Cardiac muscle cell (in vitro differentiated cells and primary cell): ENCODE results near the gene DNAJB6. TPM values are rescaled to one million over a fixed set of nuclear protein-coding genes. Genes with fewer than 3 reads are reported as not detected.

Source experiments
- DNase-seq, 2 donors: peaks; one replicate each; pipeline versions ENCODE4 v3.0.0 to v3.0.0-alpha.2; 2010 to 2017; ENCODE audit warnings: low read depth in 1 of 2, low spot score in 1 of 2
- H3K27ac ChIP-seq: fragments of 200-600 bp; sonication (generic); 2 replicates; pipeline ENCODE4 v1.5.1; 2016
- H3K27me3 ChIP-seq: fragments of 200-600 bp; sonication (generic); 2 replicates; pipeline ENCODE4 v1.6.0; 2016; ENCODE audit warnings: control low read depth
- H3K36me3 ChIP-seq: fragments of 200-600 bp; sonication (generic); 2 replicates; pipeline ENCODE4 v1.5.1; 2016; ENCODE audit warnings: control low read depth
- H3K4me1 ChIP-seq: fragments of 200-600 bp; sonication (generic); 2 replicates; pipeline ENCODE4 v1.8.1; 2017; ENCODE audit warnings: low read depth, mild to moderate bottlenecking, mixed run types
- H3K4me3 ChIP-seq: fragments of 200-600 bp; sonication (generic); 2 replicates; pipeline ENCODE4 v1.5.1; 2016; ENCODE audit warnings: mild to moderate bottlenecking
- H3K9me3 ChIP-seq: fragments of 200-600 bp; sonication (generic); 2 replicates; pipeline ENCODE4 v1.5.1; 2017; ENCODE audit warnings: low read depth, mild to moderate bottlenecking, control low read depth
- CTCF ChIP-seq: IDR thresholded peaks from 2 replicates; pipeline ENCODE4 v1.5.1; 2012; ENCODE audit warnings: low read depth, mild to moderate bottlenecking, low read length
- polyA plus RNA-seq: library from polyadenylated mRNA; unstranded; fragments of >200 nt; fragmentation: Nextera tagmentation; extraction: Ambion mirVana; gene quantifications from 2 replicates; pipeline ENCODE4 v1.2.1, GENCODE V29; 2016
- total RNA-seq: library from RNA; depleted of rRNA; stranded (reverse); fragments of >200 nt; gene quantifications from 2 replicates; pipeline ENCODE4 v1.2.3, GENCODE V29; 2016

Gene DNAJB6
- total and polyA plus RNA-seq, 2 experiments from 2014 or later, result 110 to 137 TPM

GRCh38 chr7:157434701-157435100, 97.9 kb downstream of the DNAJB6 start:
- DNase-seq, result no peak
- Histone ChIP-seq H3K4me1 (no peaks in the 10 kb centered on the region), H3K27me3 (no peaks in the 10 kb centered on the region), H3K36me3 (no peaks in the 10 kb centered on the region), H3K9me3 (no peaks in the 10 kb centered on the region), H3K27ac (no peak overlapping the region), H3K4me3 (no peak overlapping the region)
- TF ChIP-seq CTCF, result no peak

GRCh38 chr7:157436076-157436475, 99.3 kb downstream of the DNAJB6 start:
- TF ChIP-seq CTCF, result no peak
- Histone ChIP-seq H3K27me3 (no peaks in the 10 kb centered on the region), H3K9me3 (no peaks in the 10 kb centered on the region), H3K36me3 (no peaks in the 10 kb centered on the region), H3K4me1 (no peaks in the 10 kb centered on the region), H3K4me3 (no peak overlapping the region), H3K27ac (no peak overlapping the region)
- DNase-seq, result no peak

- Histone ChIP-seq H3K9me3 (no peaks in the 10 kb centered on the region), H3K4me1 (no peaks in the 10 kb centered on the region), H3K27me3 (no peaks in the 10 kb centered on the region), H3K36me3 (no peaks in the 10 kb centered on the region), H3K27ac (no peak overlapping the region), H3K4me3 (no peak overlapping the region)
- DNase-seq, result no peak
- no peak for TF ChIP-seq CTCF
Observed at GRCh38 chr7:157436763-157437480, 100.1 kb downstream of the DNAJB6 start.

GRCh38 chr7:157437519-157438061, 100.8 kb downstream of the DNAJB6 start:
- Histone ChIP-seq H3K27me3 (no peaks in the 10 kb centered on the region), H3K4me1 (no peaks in the 10 kb centered on the region), H3K9me3 (no peaks in the 10 kb centered on the region), H3K36me3 (no peaks in the 10 kb centered on the region), H3K4me3 (no peak overlapping the region), H3K27ac (no peak overlapping the region)
- no peak for DNase-seq
- TF ChIP-seq CTCF, result no peak

GRCh38 chr7:157438121-157439025, 101.6 kb downstream of the DNAJB6 start:
- no peak overlapping the region for H3K27ac ChIP-seq
- H3K4me1 ChIP-seq, result no peaks in the 10 kb centered on the region
- no peak for TF ChIP-seq CTCF
- H3K36me3 ChIP-seq, result no peaks in the 10 kb centered on the region
- no peak overlapping the region for H3K4me3 ChIP-seq
- no peak for DNase-seq
- no peaks in the 10 kb centered on the region for H3K9me3 ChIP-seq
- H3K27me3 ChIP-seq, result no peaks in the 10 kb centered on the region
